Measurements from ENCODE around the gene FGF21.
A peak's percentile ranks its signal among the peaks of the same experiment; 100 is the strongest.
"Not testable (repeated sequence)": the region's sequence is repeated elsewhere in the genome, so short reads cannot be mapped to it uniquely, and the experiment has no call there.

Gene FGF21

DNA sequence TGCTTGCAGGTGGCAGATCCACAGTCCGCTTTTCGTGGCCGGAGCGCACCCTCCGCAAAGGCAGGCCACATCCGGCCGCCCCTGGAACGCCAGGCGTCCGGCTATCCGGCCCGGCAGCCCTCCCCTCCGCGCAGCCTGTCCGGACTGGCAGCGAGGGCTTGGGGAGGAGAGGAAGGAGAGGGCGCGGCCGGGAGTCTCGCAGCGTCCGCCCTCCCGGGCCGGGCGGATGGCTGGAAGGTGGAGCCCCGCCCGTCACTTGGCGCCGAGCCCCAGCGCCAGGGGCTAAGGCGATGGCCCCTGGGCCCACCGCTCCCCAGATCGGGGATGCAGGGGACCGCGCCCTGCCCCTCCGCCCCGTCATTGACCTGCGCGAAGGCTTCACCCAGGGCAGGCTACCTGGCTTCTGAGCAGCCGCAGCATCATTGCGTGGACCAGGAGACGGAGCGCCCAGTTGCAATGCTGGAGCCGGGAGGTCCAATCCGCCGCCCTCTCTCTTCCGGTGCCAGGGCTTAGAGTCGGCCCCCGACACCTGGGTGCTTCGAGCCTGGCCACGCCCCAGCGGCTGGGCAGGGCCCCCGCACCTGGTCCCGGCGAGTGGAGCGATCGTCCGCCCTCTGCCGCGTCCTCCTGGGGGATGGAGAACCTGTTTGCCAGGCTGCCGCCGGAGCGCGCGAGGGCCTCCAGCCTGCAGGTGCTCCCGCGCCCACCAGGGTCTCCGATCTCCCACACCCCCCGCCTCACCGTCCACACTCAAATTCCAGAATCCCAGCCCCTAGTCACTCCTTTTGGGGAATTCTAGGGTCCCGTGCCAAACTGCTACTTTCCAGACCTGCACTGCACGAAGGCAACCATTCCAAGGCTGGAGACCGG is 2.6 kb upstream of the FGF21 start, which contains the start of gene FUT1:
FUT1 (minus strand) TSS at position 146 of the 870 bp plus-strand sequence. CDS start 1,360 bp downstream, outside the sequence.
- DNase-seq = peak; percentile 95

DNA sequence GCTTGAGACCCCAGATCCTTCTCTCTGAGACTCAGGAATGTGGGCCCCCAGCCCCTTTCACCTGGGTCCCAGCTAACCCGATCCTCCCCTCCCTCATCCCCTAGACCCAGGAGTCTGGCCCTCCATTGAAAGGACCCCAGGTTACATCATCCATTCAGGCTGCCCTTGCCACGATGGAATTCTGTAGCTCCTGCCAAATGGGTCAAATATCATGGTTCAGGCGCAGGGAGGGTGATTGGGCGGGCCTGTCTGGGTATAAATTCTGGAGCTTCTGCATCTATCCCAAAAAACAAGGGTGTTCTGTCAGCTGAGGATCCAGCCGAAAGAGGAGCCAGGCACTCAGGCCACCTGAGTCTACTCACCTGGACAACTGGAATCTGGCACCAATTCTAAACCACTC is 463 bp downstream of the FGF21 start:
- no peak for DNase-seq

DNA sequence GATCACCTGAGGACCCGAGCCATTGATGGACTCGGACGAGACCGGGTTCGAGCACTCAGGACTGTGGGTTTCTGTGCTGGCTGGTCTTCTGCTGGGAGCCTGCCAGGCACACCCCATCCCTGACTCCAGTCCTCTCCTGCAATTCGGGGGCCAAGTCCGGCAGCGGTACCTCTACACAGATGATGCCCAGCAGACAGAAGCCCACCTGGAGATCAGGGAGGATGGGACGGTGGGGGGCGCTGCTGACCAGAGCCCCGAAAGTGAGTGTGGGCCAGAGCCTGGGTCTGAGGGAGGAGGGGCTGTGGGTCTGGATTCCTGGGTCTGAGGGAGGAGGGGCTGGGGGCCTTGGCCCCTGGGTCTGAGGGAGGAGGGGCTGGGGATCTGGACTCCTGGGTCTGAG is 888 bp downstream of the FGF21 start:
- no peak for DNase-seq

DNA sequence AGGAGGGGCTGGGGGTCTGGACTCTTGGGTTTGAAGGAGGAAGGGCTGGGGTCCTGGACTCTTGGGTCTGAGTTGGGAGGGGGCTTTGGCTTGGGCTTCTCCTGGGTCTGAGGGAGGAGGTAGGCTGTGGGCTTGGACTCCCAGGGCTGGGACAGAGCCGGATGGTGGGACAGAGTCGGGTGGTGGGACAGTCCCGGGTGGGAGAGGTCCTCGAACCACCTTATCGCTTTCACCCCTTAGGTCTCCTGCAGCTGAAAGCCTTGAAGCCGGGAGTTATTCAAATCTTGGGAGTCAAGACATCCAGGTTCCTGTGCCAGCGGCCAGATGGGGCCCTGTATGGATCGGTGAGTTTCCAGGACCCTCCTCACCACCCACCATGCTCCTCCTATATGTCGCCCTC is 1.4 kb downstream of the FGF21 start:
- no peak for DNase-seq

DNA sequence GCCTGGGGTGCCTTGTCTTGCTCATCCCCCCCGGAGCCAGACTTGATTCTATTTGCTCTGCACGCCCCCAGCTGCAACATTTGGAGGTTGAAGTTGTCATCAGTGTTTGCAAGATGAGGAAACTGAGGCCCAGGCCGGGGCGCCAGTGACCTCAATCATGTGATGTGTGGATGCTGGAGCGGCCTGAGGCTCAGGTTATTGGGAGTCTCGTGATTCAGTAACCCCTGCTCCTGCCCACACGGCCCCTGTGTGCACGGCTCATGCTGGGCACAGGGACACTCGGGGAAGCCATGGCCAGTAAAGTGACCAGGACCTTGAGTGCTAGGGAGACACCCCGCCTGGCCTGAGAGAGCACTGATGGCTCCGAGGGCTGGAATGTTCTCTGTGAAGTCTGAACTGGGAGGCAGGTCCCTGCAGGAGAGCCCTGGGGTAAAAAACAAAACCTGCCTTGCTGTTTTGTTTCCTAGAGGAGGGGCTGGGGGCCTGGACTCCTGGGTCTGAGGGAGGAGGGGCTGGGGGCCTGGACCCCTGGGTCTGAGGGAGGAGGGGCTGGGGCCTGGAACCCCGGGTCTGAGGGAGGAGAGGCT is 1.9 kb downstream of the FGF21 start:
- no peak for DNase-seq

DNA sequence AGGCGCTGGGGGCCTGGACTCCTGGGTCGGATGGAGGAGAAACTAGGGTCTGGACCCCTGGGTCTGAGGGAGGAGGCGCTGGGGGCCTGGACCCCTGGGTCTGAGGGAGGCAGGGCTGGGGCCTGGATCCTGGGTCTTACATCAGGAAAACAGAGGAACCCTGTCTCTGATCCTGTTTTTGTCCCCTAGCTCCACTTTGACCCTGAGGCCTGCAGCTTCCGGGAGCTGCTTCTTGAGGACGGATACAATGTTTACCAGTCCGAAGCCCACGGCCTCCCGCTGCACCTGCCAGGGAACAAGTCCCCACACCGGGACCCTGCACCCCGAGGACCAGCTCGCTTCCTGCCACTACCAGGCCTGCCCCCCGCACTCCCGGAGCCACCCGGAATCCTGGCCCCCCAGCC is 2.4 kb downstream of the FGF21 start:
- no peak for DNase-seq

DNA sequence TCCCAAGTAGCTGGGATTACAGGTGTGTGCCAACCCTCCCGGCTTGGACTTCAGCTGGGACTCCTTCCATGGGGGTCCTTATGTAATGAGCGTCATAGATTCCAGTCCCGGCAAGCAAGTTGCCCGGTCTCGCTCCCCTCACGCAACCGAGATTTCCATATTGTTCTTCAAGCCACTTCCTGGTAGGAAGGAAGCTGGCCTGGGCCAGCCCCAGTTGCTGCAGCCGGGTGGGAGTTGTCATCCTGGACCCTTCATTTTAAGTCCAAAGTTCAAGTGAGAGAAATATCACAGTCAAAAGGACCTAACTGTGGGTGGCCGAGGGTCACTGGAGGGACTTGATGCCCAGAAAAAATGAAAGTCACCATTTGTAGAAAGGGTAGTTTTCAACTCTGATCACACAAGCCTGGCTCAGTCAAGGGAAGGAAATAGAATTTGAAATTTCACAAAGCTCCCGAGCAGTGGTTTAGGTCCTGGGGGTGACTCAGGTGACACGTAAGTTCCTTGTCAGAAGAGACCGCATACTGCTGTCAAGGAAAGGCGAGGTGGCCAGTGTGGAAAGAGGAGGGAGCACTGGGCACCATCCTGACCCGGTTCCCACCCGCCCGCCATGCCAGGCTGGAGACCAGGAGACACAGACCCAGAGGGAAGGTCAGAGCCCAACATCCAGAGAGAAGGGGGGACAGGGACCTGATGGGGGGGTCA is 5.3 kb downstream of the FGF21 start:
- DNase-seq = no peak

DNA sequence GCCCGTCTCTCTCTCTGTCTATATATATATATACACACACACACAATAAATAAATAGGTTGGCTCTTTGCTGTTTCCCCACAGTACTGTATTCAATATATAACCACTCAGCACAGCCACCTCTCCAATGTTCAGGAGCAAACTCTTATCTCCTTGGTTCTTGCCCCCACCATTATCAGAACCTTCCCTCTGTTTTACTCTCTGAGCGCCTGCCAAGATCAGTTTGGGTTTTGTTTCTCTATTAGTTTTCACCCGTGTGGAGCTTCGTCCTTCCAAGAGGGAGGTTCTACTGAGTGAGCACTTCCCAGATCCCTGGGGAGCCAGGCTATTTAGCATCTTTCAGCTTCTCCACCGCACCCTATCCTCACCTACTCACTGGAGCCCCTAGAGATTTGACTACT is 10.5 kb downstream of the FGF21 start:
- not testable (repeated sequence) for DNase-seq

DNA sequence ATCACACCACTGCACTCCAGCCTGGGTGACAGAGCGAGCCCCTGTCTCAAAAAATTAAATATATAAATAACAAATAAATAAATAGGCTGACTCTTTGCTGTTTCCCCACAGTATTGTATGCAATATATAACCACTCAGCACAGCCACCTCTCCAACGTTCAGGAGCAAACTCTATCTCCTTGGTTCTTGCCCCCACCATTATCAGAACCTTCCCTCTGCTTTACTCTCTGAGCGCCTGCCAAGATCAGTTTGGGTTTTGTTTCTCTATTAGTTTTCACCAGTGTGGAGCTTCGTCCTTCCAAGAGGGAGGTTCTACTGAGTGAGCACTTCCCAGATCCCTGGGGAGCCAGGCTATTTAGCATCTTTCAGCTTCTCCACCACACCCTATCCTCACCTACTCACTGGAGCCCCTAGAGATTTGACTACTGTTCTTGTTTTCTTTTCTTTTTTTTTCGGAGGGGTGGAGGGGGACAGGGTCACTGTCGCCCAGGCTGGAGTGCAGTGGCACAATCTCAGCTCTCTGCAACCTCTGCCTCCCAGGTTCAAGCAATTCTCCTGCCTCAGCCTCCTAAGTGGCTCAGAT is 12.9 kb downstream of the FGF21 start:
- DNase-seq = not testable (repeated sequence)

DNA sequence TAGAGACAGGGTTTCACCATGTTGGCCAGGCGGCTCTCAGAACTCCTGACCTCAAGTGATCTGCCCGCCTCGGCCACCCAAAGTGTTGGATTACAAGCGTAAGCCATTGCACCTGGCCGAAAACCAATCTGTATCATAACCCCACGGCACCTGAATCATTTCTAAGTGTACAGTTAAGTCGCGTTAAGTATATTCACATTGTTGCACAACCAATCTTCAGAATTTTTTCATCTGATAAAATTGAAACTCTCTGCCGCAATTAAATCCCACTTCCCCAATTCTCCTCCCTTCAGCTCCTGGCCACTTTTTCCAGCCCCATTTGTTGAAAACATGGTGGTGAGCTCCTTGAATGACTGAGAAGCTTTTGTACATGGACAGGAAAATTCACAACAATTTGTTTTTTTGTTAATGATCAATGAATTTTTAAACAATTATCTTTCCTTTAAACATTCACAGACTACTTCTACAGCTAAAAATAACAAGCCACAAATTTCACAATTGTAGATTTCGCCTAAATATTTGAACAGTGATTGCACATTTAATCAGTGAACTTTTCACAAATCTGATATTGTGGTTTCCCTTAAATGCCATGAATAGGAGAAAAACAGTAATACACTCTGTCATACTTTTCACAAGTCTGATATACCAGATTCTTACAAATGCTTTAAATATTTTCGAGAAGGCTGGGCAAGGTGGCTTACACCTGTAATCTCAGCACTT is 13.8 kb downstream of the FGF21 start:
- no peak for DNase-seq

DNA sequence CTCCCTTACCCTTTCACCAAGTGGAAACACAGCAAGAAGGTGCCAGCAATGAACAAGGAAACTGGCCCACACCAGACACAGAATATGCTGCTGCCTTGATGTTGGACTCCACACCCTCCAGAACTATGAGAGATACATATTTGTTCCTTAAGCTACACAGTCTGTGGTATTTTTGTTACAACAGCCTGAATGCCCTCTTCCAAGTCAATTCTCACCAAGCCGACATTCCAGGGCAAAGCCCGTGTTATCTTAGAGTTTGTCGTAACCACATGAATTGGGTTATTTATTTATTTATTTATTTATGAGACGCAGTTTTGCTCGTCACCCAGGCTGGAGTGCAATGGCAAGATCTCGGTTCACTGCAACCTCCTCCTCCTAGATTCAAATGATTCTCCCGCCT is 14.9 kb downstream of the FGF21 start:
- DNase-seq = no peak

DNA sequence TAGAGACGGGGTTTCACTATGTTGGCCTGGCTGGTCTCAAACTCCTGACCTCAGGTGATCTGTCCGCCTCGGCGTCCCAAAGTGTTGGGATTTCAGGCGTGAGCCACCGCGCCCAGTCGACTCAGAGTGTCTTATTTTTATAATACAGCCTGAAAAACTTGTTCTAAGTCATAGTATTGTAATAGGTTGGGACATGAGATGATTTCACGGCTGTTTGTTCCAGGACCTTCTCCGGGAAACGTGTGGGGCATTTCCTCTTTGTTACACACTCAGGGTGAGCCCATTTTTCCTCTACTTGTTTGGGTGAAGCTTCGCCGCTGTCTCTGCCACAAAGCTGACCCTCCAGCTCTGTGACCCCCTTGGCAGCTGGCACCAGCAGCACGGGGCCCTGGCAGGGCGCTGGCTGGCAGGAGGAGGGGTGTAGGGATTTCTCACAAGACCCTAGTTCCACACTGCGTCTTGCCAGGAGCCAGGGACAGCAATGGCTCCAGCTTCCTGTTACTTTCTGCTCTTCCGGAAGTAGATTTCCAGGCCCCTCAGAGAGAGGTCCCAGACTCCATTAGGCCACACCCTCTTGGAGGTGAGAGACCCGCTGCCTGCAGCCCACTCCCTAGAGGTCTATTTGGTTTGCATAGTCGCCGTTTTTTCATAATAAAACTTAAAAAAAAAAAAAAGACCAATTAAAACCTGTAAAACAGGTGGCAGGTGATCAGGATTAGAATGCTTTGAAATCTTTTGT is 15.6 kb downstream of the FGF21 start:
- DNase-seq = no peak

DNA sequence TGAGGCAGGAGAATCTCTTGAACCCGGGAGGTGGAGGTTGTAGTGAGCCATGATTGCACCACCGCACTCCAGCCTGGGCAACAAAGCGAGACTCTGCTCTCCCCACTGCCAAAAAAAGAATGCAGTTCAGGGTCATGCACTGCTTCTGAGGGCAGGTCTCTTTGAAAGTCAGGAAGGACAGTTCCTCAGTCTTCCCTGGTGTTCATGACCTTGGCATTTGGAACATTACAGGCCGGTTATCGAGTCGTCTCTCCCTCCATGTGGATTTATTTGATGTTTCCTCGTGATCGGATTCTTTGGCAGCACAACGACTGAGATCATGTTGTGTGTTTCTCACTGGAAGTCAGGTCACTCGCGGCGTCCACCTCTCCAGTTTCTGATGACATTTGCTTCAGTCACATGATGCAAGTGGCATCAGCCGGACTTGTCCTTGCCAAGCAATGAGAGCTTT is 17.2 kb downstream of the FGF21 start:
- DNase-seq = no peak

DNA sequence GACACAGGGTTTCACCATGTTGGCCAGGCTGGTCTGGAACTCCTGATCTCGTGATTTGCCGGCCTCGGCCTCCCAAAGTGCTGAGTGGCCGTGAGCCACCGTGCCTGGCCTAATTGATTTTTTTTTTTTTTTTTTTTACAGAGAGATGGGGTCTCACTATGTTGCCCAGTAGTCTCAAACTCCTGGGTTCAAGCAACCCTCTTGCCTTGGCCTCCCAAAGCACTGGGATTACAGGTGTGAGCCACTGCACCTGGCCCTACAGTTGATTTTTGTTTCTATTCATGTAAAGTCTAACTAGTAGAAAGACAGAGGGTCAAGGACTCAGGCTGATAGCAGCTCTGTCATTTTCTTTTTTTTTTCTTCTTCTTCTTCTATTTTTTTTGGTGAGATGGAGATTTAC is 21.8 kb downstream of the FGF21 start:
- DNase-seq = no peak

DNA sequence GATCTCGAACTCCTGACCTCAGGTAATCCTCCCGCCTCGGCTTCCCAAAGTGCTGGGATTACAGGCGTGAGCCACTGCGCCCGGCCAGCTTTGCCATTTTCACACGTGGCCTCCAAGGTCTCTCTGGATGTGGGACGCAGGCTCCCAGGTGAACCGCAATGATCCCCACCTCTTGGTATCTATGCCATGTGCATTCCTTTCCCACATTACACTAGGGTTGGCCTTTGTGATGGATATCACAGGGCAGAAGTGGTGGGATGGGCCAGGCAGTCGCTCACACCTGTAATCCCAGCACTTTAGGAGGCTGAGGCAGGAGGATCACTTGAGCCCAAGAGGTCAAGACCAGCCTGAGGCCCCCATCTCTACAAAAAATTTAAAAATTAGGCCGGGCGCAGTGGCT is 22.4 kb downstream of the FGF21 start:
- no peak for DNase-seq

DNA sequence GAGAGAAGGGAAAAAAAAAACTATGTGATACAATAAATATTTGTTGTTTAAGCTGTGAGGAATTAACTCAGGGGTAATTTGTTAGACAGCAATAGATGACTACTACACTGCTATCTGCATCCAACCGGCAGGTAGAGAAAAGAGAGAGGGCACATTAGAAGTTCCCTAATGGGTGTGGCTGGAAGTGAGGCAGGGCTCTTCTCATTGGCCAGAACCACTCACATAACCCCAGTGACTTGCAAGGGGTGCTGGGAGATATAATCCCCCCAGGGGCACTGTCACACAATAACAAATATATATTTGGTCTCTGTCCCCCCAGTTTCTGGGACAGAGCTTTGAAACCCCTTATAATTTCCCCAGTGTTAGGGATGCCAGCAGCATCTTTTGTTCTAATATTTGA is 24.3 kb downstream of the FGF21 start:
- no peak for DNase-seq

DNA sequence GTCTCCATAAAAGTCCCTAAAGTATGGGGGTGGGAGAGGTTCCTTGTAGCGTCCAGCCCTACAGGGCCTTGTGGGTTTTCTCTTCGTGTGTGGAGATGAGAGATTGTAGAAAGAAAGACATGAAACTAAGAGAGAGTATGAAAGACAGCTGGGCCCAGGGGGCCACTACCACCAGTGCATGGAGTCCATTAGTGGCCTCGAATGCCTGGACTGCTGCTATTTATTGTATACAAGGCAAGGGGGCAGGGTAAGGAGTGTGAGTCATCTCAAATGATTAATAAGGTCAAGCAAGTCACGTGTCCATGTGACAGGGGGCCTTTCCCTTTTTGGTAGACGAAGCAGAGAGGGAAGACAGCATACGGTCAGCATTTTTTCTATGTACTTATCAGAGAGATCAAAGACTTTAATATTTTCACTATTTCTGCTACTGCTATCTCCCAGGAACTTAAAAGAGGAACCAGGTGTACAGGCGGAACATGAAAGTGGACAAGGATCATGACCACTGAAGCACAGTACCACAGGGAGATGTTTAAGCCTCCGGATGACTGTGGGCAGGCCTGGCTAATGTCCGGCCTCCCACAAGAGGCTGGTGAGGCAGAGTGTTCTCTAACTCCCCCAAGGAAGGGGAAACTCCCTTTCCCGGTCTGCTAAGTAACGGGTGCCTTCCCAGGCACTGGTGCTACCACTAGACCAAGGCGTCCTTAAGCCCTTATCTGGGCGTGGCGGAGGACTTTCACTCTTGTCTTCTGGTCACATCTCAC is 25.5 kb downstream of the FGF21 start:
- DNase-seq = no peak

DNA sequence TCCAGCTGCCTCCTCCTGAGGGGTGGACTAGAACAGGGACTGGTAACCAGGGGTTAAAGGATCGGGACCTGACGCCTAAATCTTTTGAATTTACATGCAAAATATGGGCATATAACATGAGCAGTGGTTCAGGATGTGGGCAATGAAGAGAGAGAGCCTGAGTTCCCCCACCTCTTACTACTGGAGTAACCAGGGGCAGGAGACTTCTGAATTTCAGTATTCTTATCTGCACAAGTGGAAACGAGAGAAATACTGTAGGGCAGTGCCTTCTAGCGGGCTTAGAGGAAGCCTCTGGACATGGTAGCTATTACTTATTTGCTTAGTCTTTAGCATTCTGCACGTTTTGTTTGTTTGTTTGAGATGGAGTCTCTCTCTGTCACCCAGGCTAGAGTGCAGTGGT is 29.2 kb downstream of the FGF21 start:
- no peak for DNase-seq

DNA sequence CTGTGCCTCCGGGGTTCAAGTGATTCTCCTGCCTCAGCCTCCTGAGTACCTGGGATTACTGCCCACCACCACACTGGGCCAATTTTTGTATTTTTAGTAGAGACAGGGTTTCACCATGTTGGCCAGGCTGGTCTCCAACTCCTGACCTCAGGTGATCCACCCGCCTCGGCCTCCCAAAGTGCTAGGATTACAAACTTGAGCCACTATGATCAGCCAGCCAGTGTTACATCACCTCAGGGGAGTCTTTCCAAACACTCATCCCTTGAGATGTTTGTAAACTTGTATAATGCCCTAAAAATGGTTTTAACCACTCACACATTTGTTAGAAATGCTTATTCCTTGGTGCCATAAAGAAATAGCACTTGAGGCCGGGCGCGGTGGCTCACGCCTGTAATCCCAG is 31.1 kb downstream of the FGF21 start:
- DNase-seq = not testable (repeated sequence)

DNA sequence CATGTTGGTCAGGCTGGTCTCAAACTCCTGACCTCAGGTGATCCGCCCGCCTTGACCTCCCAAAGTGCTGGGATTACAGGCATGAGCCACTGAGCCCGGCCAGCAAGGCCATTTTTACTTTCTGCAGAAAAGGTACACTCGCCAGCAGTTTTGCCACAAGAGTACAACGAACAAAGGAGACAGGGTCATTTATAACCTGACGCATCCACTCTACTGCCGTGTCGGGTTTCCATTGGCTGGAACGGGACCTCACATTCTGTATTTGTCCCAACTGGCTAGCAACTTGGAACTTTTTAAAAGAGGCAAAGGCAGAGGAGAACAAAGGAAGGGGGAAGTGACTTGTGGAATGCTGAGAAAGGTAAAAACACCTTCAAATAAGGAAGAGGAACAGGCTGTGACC is 32.0 kb downstream of the FGF21 start:
- DNase-seq = not testable (repeated sequence)

DNA sequence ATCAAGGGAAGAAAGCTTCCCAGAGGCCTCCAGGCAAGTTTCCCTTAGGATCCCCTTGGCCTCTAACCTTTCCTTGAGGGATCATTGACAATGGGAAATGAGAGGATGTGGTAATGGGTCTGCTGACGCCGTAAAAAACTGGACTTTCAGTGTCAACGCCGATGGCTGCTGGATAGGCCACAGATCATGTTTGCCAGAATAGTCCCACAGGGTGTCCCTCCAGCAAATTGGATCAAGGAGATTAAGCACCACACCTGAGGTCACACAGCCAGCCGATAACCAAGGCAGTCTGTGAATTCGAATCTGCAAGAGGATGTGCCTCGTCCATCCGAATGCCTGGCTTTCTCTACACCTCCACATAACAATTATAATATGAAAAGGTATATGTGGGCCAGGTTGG is 37.9 kb downstream of the FGF21 start:
- DNase-seq = no peak
